ENCODE results near the gene ZHX3. TPM values are rescaled to one million over a fixed set of nuclear protein-coding genes. Genes with fewer than 3 reads are reported as not detected.

ZHX3 gene, protein sequence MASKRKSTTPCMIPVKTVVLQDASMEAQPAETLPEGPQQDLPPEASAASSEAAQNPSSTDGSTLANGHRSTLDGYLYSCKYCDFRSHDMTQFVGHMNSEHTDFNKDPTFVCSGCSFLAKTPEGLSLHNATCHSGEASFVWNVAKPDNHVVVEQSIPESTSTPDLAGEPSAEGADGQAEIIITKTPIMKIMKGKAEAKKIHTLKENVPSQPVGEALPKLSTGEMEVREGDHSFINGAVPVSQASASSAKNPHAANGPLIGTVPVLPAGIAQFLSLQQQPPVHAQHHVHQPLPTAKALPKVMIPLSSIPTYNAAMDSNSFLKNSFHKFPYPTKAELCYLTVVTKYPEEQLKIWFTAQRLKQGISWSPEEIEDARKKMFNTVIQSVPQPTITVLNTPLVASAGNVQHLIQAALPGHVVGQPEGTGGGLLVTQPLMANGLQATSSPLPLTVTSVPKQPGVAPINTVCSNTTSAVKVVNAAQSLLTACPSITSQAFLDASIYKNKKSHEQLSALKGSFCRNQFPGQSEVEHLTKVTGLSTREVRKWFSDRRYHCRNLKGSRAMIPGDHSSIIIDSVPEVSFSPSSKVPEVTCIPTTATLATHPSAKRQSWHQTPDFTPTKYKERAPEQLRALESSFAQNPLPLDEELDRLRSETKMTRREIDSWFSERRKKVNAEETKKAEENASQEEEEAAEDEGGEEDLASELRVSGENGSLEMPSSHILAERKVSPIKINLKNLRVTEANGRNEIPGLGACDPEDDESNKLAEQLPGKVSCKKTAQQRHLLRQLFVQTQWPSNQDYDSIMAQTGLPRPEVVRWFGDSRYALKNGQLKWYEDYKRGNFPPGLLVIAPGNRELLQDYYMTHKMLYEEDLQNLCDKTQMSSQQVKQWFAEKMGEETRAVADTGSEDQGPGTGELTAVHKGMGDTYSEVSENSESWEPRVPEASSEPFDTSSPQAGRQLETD
- total RNA-seq (ENCODE audit: insufficient read depth, low replicate concordance) = 11.6 TPM

DNA sequence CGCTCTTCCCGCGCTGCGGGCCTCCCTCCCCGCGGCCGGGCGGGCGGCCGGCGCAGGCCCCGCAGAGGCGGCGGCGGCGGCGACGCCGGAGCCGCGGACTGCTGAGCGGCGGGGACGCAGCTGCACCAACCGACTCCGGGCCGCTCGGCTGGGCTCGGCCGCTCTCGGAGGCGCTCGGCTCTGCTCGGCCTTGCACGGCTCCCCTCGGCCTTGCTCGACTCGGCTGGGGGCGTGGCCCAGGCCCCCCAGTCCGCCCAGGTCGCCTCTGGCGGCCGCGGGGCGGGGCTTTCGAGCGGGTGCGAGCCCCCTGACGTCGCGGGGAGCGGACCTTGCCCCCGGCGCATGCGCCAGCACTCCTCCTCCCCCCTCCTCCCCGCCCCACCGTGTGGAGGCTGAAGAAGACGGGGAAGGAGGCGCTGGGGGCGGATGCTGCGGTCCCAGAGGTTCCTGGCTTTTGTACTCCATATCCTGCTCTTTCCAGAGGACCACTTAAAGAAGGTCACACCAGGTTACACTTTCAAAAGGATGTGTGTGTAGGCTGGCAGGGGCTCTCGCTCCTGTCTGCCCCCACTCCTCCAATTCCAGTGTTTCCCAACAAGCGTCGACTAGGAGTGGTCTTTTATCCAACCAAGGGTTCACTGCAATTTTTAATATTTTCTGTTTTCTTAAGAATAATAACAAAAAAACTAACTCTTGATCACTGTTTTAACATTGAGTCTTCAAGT is at the start of gene ZHX3:
Gene ZHX3, minus strand, starts transcription at position 186 of the 725 bp plus-strand sequence. CDS start 112,815 bp downstream, outside the sequence.
- peak; percentile 99 for DNase-seq (ENCODE audit: low spot score)

DNA sequence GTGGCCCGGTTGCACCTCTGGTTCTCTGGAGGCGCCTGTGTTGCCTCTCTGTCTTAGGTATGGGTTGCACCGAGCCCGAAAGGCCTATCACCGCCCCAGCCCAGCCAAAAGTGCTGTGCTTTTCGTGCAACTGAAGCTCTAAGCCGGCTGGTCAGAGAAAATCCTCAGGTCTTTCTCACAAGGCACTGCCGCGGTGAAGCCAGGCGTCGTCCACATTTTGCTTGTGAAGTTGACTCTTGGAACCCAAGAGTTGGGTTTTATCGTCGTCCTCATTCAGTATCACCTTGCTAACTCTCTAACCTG is 49.8 kb upstream of the ZHX3 start:
- DNase-seq (ENCODE audit: low spot score) = no peak

DNA sequence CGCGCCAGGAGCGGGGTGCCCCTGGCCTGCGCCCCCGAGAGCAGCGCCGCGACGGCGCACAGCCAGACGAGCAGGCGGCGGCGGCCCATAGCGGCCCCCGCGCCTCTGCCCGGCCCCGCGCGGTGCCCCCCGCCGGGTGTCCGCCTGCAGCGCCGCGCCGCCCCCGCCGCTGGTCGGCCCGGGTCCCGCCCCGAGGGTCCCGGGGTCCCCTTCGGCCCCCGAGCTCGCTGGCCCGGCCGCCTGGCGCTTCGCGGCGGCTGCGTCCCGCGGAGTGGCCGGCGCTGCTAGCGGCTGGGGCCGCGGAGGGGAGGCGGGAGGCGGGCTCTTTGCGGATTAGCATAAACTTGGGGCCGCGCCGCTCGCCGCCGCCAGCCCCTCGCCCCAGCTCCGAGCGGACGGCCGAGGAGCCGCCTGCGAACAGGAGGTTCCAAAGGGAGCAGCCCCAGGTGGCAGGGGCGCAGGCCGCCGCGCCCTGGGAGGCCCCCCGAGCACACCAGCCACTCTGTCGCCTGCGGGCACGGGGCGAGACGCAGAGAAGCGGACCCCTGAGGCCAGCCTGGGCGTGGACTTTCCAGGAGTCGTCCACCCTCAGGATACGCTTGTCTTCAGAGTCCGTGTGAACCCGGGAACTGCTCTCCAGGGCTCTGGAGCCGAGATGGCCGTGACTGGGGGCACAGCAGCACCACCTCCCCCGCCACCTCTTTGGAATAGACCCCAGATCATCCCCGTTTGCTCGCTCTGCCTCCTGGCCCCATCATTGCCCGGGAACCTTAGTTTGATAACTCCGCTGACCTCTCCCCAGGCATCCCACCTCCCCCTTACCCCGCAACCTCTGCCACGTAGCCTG is 49.2 kb upstream of the ZHX3 start, which contains the start of gene EMILIN3:
Gene EMILIN3, minus strand, starts transcription at position 273 of the 847 bp plus-strand sequence. Its CDS starts 184 bp downstream, at position 89.
- no peak for DNase-seq (ENCODE audit: low spot score)

DNA sequence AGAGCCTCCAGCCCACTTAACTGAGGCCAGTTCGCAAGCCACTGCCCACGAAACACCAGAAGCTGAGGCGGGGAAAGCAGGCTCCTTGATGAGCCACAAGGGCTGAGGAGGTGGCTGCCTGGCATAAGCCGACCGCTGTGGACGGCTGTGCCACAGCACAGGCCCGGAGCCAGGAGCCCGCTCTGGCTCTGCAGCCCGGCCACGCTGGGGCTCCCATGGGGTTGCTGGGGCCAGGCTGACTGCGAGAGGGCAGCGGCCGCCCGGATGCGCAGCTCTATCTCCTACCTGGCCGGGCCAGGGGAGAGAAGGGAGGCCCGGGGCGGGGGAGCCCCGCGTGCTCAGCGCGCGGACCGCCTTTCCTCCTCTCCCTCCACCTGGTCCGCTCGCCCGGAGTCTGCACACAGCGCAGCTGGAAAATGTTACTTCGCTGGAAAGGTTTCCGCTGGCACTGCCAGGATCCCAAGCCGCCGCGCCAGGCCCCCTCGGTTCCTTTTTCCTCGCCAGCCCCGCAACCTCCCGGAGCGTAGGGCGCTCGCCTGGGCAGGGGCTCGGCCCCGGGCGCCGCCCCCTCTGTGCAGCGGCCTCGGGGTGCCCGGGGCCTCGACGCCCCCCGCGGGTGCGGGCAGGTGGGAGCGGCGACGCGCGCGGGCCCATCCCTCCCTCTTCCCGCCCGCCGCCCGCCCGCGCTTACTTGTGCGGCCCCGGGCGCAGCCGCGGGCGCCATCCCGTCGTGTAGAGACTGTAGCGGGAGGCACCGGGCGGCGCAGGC is 48.4 kb upstream of the ZHX3 start:
- no peak for DNase-seq (ENCODE audit: low spot score)

DNA sequence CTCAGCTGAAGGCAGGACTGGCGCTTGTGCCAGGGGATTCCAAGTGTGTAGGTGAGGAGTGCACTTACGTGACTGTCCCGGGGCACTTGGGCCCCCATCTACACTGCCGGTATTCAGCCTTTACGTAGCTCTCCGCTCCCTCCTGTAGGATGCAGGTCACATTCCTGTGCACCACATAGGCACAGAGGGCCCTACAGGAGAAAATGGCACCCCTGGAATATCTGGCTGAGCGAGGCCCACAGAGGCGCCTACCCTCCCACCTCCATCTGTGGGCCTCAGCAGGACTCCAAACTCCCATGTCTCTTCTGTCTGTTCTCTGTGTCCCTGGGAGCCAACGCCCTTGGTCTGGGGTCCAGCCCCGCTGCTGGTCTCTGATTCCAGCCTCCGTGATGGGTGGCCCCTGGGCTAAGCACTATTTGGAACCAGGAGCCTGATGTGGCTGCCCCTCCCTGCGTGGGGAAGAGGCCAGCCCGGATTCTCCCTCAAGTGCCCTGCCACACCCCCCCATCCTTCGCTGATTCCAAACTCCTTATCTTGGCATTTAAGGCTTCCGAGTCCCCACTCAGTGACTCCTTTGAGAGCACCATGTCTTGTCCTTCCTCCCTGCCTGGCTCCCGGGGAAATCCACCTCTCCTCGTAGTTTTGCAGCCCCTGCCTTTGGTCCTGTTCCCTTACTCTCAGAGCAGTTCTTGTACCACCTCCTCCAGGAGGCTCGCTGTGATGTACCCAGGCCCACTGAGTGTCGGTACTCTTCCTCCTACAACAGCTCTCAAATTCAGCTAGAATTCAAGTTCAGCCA is 47.6 kb upstream of the ZHX3 start:
- no peak for DNase-seq (ENCODE audit: low spot score)

DNA sequence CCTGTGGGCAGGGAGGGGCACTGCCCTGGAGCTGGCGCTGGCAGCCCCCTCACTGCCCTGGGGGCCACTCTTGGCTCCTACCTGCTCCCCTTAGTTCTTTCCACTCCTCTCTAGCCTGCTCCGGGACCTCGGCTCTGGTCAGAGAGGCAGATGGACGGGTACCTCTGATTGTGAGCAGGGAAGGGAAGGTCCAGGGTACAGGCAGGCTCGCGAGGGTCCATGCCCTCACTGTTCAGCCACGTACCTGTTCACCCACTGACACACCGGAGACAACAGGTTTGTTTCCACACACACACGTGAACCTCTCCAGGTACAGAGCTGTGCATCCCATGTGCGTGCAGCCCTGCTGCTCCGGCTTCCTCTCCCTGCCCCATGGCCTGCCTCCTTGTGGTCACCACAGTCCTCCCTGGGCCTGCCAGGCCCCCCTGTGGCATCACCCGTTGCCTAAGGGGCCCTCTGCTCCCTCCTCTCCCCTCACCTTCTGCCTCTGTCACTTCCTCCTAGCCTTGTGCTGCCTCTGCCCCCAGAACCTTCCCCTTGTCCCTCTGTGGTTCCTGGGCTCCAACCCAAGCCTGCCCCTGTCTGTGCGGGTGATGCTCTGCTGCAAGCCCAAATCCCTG is 46.8 kb upstream of the ZHX3 start:
- DNase-seq (ENCODE audit: low spot score) = no peak

DNA sequence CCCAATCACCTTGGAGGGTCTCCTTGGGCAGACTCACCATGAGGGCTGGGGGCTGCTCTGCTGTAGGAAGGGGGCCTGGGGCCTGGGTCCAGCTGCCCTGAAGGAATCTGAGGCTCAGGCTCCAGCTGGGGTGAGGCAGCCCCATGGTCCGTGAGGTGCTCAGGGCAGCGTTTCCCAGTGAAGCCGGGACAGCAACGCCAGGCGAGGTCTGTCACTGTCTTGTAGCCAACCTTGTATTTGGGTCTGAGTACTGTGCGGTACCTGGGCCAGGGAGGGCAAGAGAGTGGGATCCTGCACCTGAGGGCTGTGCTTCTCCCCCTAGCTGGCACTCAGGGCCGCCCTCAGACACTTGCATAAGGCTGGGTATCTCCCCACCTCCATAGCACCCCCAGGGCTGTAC is 46.1 kb upstream of the ZHX3 start:
- no peak for DNase-seq (ENCODE audit: low spot score)

DNA sequence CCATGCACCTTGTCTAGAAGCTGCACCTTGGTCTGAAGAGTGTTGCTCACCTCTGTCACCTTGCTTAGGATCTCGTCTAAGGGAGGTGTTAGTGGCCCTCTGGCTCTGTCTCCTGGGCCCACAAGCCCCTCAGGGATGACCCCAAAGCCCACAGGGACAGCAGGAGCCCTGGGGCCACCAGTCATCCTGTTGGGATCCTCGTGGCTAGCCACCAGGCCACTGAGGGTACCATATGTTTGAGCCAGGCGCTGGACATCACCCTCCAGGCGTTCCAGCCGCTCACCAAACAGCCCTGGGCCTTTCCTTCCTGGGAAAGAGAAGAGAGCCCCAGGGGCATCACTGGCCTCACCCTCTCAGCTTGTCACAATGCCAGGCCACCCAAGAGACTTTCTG is 45.2 kb upstream of the ZHX3 start:
- no peak for DNase-seq (ENCODE audit: low spot score)

DNA sequence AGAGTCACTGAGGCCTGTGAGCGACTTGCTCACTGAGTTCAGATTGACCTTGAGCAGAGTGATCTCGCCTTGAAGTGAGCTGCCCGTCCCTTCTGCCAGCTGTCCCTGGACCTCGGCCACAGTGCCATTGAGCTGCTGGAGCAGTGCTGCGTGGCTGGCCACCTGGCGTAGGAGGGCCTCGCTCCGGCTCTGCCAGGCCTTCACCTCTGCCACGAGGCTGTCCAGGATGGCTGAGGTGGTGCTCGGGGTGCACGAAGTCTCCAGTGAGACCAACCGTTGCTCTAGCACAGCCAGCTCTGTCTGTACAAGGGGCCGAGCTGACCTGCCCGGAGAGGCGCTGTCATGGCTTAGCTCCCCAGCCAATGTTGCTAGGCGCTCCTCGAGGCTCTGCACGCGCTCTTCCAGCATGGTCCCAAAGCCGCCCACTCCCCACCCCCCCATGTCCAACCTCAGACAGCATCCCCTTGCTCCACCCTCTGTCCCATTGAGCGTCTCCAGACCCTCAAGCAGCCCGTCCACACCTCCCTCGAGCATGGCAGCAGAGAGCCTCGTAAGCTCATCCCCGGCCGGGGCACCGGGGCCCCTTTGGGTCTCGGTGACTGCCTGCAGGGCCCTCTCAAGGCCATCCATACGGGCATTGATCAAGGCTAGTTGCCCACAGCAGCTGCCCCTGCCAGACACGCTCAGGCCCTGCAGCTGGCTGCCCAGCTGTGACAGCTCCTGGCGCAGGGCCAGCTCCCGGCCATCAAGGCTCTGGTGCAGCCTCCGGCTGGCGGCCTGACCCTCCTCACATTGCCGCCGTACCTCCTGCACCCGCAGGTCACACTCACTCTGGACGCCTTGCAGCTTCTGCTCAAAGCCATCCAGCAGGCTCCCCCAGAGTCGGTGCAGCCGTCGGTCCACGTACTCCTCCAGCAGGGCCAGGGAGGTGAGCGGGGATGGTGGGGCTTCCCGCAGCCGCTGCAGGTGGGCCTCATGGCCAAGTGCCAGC is 44.5 kb upstream of the ZHX3 start:
- no peak for DNase-seq (ENCODE audit: low spot score)

DNA sequence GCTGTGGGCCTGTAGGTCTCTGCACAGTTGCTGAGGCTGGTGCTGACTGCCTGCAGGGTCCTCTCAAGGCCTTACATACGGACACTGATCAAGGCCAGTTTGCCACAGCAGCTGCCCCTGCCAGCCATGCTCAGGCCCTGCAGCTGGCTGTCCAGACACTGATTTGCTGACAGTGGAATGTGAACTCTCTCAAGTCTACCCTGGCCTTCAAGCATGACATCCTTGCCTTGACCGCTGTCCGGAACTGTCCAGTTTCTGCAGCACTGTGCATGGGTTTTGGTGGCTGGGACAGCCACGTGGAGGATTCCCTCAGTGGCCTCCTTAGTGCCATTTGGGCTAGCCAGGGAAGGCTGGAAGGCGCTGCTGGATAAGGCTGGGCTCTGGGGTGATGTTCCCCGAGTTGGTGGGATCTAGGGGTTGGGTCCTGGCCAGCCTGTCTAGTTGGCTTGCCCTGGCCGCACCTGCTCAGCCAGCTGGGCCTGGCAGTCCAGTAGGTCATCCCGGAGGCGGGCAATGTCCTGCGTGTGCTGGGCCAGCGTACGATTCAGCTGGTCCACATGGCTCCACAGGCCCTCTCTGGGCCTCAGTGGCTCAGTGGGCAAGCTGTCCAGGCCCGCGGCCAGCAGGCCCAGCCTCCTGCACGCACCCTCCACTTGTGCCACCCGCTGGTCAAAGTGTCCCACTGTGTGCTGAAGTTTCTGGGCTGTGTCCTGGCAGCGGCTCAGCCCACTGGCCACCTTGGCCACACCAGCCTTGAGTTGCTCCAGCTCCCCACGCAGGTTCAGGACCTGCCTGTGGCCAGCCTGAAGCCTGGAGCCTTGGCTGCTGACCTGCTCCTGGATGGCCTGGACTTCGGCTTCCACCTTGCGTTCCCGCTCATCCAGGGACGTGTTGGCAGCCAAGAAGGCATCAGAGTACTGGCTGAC is 43.6 kb upstream of the ZHX3 start:
- DNase-seq (ENCODE audit: low spot score) = no peak

DNA sequence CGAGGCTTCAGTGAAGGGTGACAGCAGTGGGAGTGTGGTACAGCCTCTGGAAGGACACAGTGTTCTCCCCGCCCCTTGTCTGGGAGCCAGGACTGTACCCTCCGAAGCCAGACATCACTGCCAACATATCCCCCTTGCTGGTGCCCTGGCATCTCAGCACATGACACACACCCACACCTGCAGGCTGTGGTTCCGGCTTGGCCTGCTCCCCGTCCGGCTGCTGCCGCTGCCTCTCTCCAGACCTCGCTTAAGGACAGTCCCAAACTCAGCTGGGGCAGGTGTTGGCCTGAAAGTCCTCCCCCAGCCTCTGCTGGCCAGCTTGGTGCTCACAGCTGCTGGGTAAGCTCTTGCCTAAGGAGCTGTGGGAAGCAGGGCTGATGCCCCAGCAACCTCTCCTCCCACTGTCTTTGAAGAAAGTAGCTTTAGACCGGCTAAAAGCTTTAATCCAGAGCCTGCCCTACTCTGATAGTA is 42.0 kb upstream of the ZHX3 start:
- DNase-seq (ENCODE audit: low spot score) = peak; percentile 13

DNA sequence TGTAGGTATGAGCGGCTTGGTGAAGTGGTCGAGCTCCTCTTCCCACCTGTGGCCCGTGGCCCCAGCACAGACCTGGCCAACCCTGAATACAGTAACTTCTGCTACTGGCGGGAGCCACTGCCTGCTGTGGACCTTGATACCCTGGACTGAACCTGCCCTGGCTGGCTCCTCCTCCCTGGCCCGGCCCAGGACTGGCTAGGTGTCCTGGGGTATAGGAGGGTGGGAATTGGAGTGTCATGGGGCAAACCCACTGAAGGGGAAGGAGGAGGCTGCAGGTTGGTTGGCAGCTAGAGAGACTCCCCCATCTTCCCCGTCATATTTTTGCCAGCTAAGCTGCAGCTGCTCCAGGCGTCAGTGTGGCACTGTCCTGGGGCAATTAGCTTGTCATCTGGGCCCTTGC is 41.2 kb upstream of the ZHX3 start:
- no peak for DNase-seq (ENCODE audit: low spot score)

DNA sequence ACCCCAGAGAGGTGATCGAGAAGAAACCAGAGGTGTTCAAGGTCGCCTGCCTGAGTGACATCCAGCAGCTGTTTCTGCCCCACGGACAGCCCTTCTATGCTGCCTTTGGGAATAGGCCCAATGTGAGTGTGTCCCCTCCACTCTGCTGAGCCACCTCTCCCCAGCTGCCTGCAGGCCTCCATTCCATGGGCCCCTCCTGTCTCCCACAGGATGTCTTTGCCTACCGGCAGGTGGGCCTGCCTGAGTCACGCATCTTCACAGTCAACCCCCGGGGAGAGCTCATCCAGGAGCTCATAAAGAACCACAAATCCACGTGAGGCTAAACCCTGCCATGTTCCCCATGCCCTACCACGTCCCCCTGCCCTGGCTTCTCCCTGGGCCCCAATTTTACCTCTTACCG is 40.7 kb upstream of the ZHX3 start:
- no peak for DNase-seq (ENCODE audit: low spot score)

DNA sequence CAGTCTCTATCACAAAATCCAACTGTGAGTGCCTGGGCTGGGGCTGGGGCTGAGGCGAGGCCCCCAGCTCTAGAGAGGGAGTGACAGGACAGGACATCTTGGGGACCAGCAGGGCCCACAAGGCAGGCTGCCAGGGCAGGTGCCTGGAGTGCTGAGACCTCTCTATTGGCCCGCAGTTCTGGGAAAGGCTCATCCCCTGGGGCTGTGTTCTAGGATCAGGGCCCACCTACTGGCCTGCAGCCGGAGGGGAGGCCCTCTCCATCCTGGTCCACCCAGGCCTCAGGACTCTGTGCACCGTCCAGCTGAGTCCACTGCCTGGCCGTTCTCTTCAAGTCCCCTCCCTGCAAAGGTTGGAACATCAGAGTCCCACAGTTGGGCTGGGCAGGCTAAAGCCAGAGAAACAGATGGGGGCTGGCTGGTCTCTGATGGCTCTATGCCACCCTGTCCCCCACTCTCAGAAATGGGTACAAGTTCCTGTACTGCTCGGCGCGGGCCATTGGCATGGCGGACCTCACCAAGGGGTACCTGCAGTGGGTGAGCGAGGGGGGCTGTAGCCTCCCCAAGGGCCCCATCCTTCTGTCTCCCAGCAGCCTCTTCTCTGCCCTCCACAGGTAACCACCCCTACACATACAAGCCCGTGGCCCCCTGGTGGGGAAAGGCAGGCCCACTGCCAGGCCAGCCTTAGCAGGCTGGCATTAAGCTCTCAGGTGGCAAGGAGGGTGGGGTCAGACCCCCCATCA is 40.1 kb upstream of the ZHX3 start:
- no peak for DNase-seq (ENCODE audit: low spot score)

DNA sequence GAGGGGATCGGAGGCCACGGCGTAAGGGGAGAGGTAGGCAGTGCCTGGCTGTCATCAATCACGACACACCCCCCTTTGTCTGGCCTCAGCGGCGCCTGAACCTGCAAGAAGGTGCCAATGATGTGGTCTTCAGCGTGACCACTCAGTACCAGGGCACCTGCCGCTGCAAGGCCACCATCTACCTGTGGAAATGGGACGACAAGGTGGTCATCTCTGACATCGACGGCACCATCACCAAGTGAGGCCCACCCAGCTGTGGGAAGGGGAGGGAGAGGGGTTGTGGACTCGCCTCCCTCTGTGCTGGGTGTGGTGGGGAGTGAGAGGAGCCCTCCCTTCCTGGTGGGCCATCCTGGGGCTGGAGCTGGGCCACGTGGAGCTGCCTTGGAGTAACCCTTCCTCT is 39.4 kb upstream of the ZHX3 start:
- no peak for DNase-seq (ENCODE audit: low spot score)
